ENCODE data around the gene CLEC10A.

DNA sequence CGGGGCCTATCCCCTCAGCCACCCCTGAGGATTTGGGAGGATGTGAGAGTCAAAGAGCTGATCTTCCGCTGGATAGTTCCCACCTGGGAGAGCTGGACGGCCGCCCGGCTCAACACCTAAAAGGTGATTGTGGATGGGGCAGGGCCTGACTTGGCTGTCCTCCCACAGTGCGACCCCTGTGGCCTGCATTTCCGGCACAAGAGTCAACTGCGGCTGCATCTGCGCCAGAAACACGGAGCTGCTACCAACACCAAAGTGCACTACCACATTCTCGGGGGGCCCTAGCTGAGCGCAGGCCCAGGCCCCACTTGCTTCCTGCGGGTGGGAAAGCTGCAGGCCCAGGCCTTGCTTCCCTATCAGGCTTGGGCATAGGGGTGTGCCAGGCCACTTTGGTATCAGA is 52.7 kb downstream of the CLEC10A start:
- no peak for TF ChIP-seq CTCF (IDR thresholded peaks at IDR 0.05)
- TF ChIP-seq POLR2A (IDR thresholded peaks at IDR 0.05), result no peak
